ACC112 (cell line): ENCODE data around the gene C1orf53.

Experiments used
- H2AFZ ChIP-seq: fragments of 200-600 bp; sonication (generic); one replicate; pipeline ENCODE4 v1.6.0; 2017; ENCODE audit warnings: antibody characterized with exemption, low read length; ENCODE audit not compliant: unreplicated experiment
- H3K27ac ChIP-seq: fragments of 200-600 bp; sonication (generic); 2 replicates; pipeline ENCODE4 v1.5.1; 2014; ENCODE audit warnings: low read depth, mild to moderate bottlenecking, antibody characterized with exemption, low read length, moderate library complexity
- H3K27me3 ChIP-seq: fragments of 200-600 bp; sonication (generic); 2 replicates; pipeline ENCODE4 v1.6.1; 2014; ENCODE audit warnings: mild to moderate bottlenecking, antibody characterized with exemption, low read length, moderate library complexity, mixed read lengths; ENCODE audit not compliant: insufficient read depth
- H3K36me3 ChIP-seq: fragments of 200-600 bp; sonication (generic); 2 replicates; pipeline ENCODE4 v1.6.1; 2016; ENCODE audit warnings: mild to moderate bottlenecking, antibody characterized with exemption, low read length, moderate library complexity, mixed read lengths; ENCODE audit not compliant: insufficient read depth
- H3K4me1 ChIP-seq: fragments of 200-600 bp; sonication (generic); one replicate; pipeline ENCODE4 v1.6.1; 2016; ENCODE audit warnings: low read length, mixed read lengths; ENCODE audit not compliant: insufficient read depth, unreplicated experiment, control insufficient read depth
- H3K4me3 ChIP-seq: fragments of 200-600 bp; sonication (generic); 2 replicates; pipeline ENCODE4 v1.5.1; 2014; ENCODE audit warnings: mild to moderate bottlenecking, low read depth, low read length
- H3K79me2 ChIP-seq: fragments of 200-600 bp; sonication (generic); one replicate; pipeline ENCODE4 v1.6.0; 2016; ENCODE audit warnings: low read length; ENCODE audit not compliant: control insufficient read depth, unreplicated experiment, insufficient read depth

C1orf53 gene

DNA sequence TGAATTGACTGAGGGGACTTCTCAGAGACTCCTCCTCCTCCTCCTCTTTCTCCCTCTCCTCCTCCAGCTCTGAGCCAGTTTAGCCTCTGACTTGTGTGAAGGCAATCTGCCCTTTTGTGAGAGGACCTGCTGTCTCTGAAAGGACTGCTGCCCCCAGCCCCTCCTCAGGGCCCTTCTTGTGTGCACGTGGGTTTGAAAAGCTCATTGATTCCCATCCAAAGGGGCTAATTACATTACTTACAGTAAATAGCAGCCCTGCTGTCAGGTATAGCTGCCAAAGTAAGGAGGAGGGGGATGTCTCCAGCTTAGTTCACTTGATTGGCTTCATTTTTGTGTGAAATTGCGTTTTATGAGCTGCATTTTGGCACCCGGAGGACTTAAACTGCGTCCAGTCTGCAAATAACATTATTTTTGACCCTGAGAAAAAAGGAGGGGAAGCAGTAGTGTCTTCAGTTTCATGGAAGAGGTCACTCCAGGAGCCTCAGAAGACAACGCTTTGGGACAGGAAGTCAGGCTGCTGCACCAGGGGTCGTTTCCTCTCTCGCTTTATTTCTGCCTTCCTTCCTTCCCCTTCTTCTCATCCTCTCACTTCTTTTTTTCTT lies 12.9 kb downstream of the C1orf53 start:
- Histone ChIP-seq H3K79me2 (no peaks in the 10 kb centered on the region), H3K27ac (no peak overlapping the region), H3K4me1 (peaks cover 23% of the 10 kb centered on the region), H3K4me3 (peak overlapping the region; percentile 69), H2AFZ (peak overlapping the region; percentile 1), H3K27me3 (peaks cover 99% of the 10 kb centered on the region), H3K36me3 (no peaks in the 10 kb centered on the region)

DNA sequence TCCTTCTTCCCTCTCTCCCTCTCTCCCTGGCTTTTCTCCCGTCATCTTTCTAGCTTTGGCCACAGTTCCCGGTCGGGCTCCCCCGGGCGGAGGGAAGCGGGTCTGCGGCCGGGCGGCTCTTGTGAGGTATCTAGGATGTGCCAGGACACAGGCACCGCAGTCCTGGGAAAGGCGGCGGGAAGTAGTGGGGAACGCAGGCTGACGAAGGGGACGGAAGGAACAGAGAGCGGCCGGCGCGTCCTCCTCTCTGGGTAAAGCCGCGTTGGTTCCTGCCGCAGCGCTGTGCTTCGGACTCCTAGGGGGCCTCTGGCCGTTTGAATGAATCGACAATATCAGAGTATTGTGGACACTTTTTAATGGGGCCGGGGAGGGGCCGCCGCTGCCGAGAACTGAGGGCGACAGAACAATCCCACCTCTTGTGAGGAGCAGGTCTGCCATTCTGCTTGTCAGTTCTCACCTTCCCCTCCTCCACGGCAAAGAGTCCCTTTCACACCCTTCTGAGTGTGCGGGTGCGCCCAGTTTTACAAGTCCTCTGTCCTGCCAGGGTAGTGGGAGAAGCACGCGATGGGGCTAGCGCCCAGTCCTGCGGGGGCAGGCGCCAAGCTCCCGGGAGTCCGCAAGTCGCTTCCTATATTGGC lies 13.6 kb downstream of the C1orf53 start:
- Histone ChIP-seq H3K4me1 (peaks cover 22% of the 10 kb centered on the region), H2AFZ (peak overlapping the region; percentile 47), H3K36me3 (no peaks in the 10 kb centered on the region), H3K79me2 (no peaks in the 10 kb centered on the region), H3K4me3 (peak overlapping the region; percentile 69), H3K27me3 (peaks cover 99% of the 10 kb centered on the region), H3K27ac (no peak overlapping the region)

DNA sequence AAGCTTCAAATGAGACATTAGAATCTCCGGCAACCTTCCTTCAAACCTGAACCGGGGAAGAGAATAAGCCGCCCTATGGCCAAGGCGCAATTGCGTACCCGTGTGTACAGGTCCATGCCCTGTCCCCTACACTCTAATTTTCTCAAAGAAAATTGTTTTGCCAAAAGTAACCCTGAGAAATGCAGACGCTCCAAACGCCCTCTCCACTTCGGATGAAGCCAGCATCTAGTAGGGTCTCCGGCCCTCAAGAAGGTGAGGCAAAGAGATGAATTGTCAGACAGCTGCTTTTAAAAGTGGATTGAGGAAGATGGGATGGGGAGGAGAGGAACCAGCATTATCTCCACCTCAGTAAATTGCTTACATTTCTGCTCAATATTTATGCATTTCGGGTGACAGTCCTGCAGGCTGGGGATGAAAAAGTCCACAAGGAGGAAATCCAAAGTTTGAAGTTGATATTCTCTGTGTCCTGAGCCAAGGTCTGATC lies 14.1 kb downstream of the C1orf53 start:
- Histone ChIP-seq H3K27me3 (peaks cover 99% of the 10 kb centered on the region), H3K36me3 (no peaks in the 10 kb centered on the region), H3K79me2 (no peaks in the 10 kb centered on the region), H3K4me1 (peaks cover 18% of the 10 kb centered on the region), H3K27ac (no peak overlapping the region), H3K4me3 (peak overlapping the region; percentile 69), H2AFZ (peak overlapping the region; percentile 47)

DNA sequence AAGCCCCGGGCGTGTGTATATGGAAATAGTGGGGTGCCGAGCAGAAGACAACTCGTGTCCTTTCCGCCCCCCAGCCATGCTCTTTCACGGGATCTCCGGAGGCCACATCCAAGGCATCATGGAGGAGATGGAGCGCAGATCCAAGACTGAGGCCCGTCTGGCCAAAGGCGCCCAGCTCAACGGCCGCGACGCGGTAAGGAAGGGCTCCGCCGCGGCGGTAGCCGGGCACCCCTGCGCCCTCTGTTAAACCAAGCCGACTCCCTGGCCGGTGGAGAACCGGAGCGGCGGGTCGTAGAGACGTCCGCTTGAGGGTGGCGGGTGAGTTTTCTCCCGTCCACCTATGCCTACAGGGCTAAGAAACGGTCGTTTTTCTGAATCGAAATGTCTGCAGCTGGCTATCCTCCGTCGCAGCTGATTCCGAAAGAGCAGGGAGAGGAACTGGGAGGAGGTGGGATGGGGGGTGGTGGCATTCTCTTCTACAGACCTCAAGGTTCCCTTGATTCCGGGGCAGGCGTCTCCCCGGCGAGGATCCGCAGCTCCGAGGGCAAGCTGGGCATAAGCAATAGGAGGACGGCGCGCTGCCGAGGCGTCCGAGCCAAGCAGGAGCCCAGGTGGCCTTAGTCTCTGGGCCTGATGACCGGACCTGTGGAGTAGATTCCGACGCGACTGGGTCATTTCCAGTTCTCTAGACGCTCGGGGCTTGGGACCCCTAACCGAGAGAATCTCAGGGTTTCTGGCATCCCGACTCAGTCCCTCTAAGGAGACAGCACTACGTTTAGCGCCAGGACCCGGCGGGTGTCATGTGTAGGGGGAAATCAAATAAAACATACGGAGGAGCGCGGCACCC lies 15.6 kb downstream of the C1orf53 start:
- Histone ChIP-seq H2AFZ (peak overlapping the region; percentile 9), H3K79me2 (no peaks in the 10 kb centered on the region)

DNA sequence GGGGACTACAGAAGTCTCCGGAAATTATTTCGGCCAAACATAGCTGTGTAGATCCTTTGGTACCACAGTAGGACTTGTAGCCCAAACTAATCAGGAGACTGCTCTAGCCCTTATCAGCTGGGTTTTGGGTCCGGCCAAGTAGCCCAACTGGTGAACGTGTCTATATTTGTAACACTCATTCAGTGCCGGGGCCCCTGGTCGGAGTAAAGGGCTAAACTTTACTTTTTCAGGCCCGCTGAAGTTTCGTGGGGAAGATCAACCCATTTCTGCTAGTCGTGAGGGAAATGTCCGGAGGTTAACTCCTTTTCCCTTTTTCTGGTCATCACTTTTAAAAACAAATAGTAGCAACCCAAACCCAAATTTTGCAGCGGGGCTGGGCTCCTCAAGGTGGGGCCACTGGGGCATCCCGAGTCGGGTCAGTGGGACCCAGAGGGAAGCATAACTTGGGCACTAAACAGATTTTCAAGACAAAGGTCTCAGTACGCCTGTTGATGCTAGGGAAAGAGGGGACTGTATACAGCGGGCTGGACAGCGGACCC lies 16.4 kb downstream of the C1orf53 start:
- Histone ChIP-seq H3K79me2 (no peaks in the 10 kb centered on the region), H3K4me3 (peak overlapping the region; percentile 29; the same call in 1 of the 2 replicates), H3K4me1 (peaks cover 7% of the 10 kb centered on the region), H3K27me3 (peaks cover 85% of the 10 kb centered on the region), H3K27ac (no peak overlapping the region), H3K36me3 (no peaks in the 10 kb centered on the region), H2AFZ (no peak overlapping the region)

More for the DNA sequence above, 15.6 kb downstream of the C1orf53 start:
- Histone ChIP-seq H3K27ac (no peak overlapping the region), H3K36me3 (no peaks in the 10 kb centered on the region), H3K4me3 (peak overlapping the region; percentile 69), H3K4me1 (peaks cover 7% of the 10 kb centered on the region), H3K27me3 (peaks cover 93% of the 10 kb centered on the region)

DNA sequence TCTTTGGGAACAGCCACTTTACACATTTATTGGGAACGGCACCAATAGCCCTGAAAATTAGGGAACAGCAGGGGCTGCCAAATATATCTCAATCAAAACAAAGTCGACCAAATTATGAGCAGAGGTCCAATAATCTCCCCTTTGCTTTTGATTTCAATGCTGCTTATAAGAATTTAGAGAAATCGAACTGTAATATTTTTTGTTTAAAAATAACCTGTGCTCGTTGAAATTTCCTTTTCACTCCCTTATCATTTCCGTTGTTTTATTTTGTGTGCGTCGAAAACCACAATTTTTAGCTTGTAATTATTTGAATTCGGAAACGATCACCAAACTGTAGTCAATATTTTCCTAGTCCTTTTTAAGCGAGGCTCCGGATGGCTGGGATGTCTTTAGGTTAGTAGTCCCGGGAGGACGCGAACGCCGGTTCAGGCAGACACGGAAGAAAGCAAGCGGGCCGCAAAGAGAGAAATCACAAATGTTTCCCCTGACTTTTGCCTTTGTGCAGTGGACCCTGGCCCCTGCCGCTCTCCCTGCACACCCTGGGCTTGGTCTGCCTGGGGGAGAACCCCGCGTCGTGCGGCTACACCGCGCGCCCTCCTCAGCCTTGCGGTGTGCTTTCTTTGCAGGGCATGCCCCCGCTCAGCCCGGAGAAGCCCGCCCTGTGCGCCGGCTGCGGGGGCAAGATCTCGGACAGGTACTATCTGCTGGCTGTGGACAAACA lies 17.1 kb downstream of the C1orf53 start:
- Histone ChIP-seq H3K27me3 (peaks cover 79% of the 10 kb centered on the region), H3K27ac (no peak overlapping the region), H3K36me3 (no peaks in the 10 kb centered on the region), H3K4me1 (peaks cover 7% of the 10 kb centered on the region), H3K4me3 (peak overlapping the region; percentile 29), H3K79me2 (no peaks in the 10 kb centered on the region), H2AFZ (no peak overlapping the region)

DNA sequence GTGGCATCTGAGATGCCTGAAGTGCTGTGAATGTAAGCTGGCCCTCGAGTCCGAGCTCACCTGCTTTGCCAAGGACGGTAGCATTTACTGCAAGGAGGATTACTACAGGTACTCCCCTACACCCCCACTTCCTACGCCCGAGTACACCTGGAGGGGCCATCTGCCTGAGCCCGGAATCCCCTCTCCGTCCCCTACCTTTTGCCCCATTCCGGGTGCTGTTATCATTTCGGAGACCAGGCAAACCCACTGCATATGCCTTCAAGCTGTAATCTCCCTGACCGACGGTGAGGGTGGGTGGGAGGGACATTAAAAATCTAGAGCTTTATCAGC lies 17.6 kb downstream of the C1orf53 start:
- Histone ChIP-seq H3K36me3 (no peaks in the 10 kb centered on the region), H3K4me1 (peaks cover 7% of the 10 kb centered on the region), H3K27me3 (peaks cover 73% of the 10 kb centered on the region), H2AFZ (no peak overlapping the region), H3K27ac (no peak overlapping the region), H3K79me2 (no peaks in the 10 kb centered on the region), H3K4me3 (no peak overlapping the region; the same call in 1 of the 2 replicates)

DNA sequence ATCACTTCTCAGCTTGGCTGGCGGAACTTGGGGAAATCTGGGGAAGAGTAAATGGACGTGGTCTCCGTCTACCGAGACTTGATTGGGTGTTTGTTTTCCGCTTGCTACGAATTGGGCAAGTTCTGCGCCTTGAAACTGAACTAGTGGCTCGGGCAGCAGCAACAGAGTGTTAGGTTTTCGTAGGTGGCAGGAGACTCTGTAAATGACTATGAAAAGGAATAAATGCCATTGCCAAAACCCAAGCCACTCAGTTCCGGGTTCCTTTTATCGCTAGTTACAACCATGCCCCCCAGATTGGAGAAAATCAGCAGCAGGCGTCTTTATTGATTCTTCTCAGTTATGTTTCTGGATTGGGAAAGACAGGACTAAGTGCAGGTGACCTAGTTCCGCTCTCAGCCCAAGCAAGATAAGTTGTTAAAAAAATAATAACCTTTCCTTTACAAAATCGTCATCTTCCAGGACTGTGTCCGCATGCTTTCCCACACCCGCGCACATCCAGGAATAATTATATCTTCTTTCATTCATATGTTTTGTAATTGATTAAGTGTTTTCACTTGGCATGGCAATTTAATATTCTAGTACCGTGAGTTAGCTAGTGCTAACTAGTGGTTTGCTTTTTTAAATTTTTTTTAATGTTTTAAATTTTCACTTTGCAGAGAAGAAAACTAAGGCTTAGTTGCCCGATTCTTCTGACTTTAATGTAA lies 18.1 kb downstream of the C1orf53 start:
- no peaks in the 10 kb centered on the region for H3K79me2 ChIP-seq
- peaks cover 68% of the 10 kb centered on the region for H3K27me3 ChIP-seq
- no peak overlapping the region for H2AFZ ChIP-seq
- no peak overlapping the region for H3K4me3 ChIP-seq
- H3K4me1 ChIP-seq: peaks cover 7% of the 10 kb centered on the region
- H3K36me3 ChIP-seq: no peaks in the 10 kb centered on the region
- H3K27ac ChIP-seq: no peak overlapping the region

DNA sequence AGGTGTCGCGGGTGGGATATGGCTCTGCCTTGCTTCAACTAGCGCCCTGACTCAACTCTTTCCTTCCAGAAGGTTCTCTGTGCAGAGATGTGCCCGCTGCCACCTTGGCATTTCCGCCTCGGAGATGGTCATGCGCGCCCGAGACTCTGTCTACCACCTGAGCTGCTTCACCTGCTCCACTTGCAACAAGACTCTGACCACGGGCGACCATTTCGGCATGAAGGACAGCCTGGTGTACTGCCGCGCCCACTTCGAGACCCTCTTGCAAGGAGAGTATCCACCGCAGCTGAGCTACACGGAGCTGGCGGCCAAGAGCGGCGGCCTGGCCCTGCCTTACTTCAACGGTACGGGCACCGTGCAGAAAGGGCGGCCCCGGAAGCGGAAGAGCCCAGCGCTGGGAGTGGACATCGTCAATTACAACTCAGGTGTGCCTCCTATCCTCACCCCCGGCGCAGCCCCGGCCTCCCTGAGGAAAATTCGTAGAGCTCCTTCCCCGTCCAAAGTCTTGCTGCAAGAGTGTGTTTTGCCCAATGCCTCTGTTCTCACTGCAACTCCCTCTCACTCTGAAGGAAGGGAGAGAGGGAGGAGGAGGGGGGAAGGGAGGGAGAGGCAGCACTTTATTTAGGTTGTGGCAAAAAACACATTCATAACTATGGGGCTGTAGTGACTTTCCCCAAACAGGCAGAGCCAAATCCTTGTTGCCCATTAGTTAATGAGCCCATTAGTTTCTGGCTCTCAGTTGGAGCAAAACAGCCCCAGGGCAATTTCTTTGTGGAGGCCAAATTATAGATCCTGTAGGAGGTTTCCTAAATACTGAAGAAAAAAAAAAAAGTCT lies 19.0 kb downstream of the C1orf53 start:
- Histone ChIP-seq H2AFZ (no peak overlapping the region), H3K27ac (no peak overlapping the region), H3K4me3 (no peak overlapping the region), H3K79me2 (no peaks in the 10 kb centered on the region), H3K4me1 (peaks cover 6% of the 10 kb centered on the region), H3K27me3 (peaks cover 59% of the 10 kb centered on the region), H3K36me3 (no peaks in the 10 kb centered on the region)
